Thoracic aorta endothelial cell (primary cell): Measurements from ENCODE around the gene SETBP1. TPM values are rescaled to one million over a fixed set of nuclear protein-coding genes. Genes with fewer than 3 reads are reported as not detected.

Source experiments
- small RNA-seq: library from RNA; depleted of rRNA; stranded (forward); fragments of <200 nt; gene quantifications from one replicate; pipeline ENCODE3, GENCODE V24; 2012
- total RNA-seq: library from RNA; depleted of rRNA; stranded (reverse); fragments of >200 nt; gene quantifications from 2 replicates; pipeline ENCODE4 v1.2.3, GENCODE V29; 2012

Gene SETBP1
- total RNA-seq = 9.5 and 12.9 TPM in 2 replicates

GRCh38 chr18:44680273-44681075 lies at the start of gene SETBP1:
Gene SETBP1, plus strand, starts transcription at chr18:44680888. Its CDS starts 20,459 bp downstream, at chr18:44701347.

Small RNA genes within 50 kb of the gene (small RNA-seq; reads per million reads assigned to genes)
- not detected for gene MIR4319
